GM18498 (cell line): ENCODE measurements around the gene GGNBP2.
A peak's percentile ranks its signal among the peaks of the same experiment; 100 is the strongest.

Source experiments
- ATAC-seq: cut with Tn5 transposase; IDR thresholded peaks from one replicate; pipeline ENCODE4 v1.9.1; 2021; ENCODE audit warnings: mild to moderate bottlenecking, moderate library complexity; ENCODE audit not compliant: unreplicated experiment

Gene GGNBP2

GRCh38 chr17:36512641-36513040 lies 32.1 kb upstream of the GGNBP2 start:
- ATAC-seq = no peak

GRCh38 chr17:36514856-36515255 lies 29.9 kb upstream of the GGNBP2 start:
- ATAC-seq = no peak

- no peak for ATAC-seq
These were observed 28.9 kb upstream of the GGNBP2 start for GRCh38 chr17:36515837-36516236.

GRCh38 chr17:36523113-36523512 lies 21.6 kb upstream of the GGNBP2 start:
- no peak for ATAC-seq

- no peak for ATAC-seq
These were observed 20.3 kb upstream of the GGNBP2 start for GRCh38 chr17:36524428-36524876.

- no peak for ATAC-seq
These were observed 19.6 kb upstream of the GGNBP2 start for GRCh38 chr17:36525113-36525512.

GRCh38 chr17:36525888-36526287 lies 18.8 kb upstream of the GGNBP2 start:
- ATAC-seq = no peak

GRCh38 chr17:36527621-36528250 lies 17.0 kb upstream of the GGNBP2 start:
- ATAC-seq = no peak

GRCh38 chr17:36529121-36529520 lies 15.6 kb upstream of the GGNBP2 start:
- ATAC-seq = no peak

GRCh38 chr17:36532435-36532975 lies 12.2 kb upstream of the GGNBP2 start:
- no peak for ATAC-seq

- peak; percentile 23 for ATAC-seq
These were observed 10.5 kb upstream of the GGNBP2 start for GRCh38 chr17:36533935-36534839.

GRCh38 chr17:36534840-36535668 lies 9.7 kb upstream of the GGNBP2 start, which contains the start of the genes MYO19 and PIGW:
Gene MYO19 (minus strand): TSS chr17:36534868. CDS start chr17:36532538, 2,330 bp downstream.
Gene PIGW (plus strand): TSS chr17:36534987. CDS start chr17:36537102, 2,115 bp downstream.
- peak; percentile 82 for ATAC-seq

- peak; percentile 26 for ATAC-seq
These were observed 9.0 kb upstream of the GGNBP2 start for GRCh38 chr17:36535669-36536081.

GRCh38 chr17:36540696-36541095 lies 4.0 kb upstream of the GGNBP2 start:
- ATAC-seq = no peak

- no peak for ATAC-seq
These were observed 2.0 kb upstream of the GGNBP2 start for GRCh38 chr17:36542755-36543154.

- peak; percentile 5 for ATAC-seq
These were observed 744 bp upstream of the GGNBP2 start for GRCh38 chr17:36544044-36544306.

- ATAC-seq = peak; percentile 42
These were observed 352 bp downstream of the GGNBP2 start for GRCh38 chr17:36545077-36545464.

- peak; percentile 68 for ATAC-seq
These were observed 1.0 kb downstream of the GGNBP2 start for GRCh38 chr17:36545465-36546417.

- no peak for ATAC-seq
These were observed 1.8 kb downstream of the GGNBP2 start for GRCh38 chr17:36546418-36547093.
